Fibroblast of mammary gland (primary cell): ENCODE results near the gene ZNF140.

Source experiments
- DNase-seq: peaks from one replicate; pipeline ENCODE4 v3.0.0-alpha.2; 2010; ENCODE audit warnings: low read depth
- H3K4me3 ChIP-seq: 2 replicates; pipeline ENCODE4 v1.5.1; 2011; ENCODE audit warnings: low read depth, mild to moderate bottlenecking, low read length, moderate library complexity; ENCODE audit not compliant: control insufficient read depth
- TF ChIP-seq, protein P1 (sequence below): conservative IDR thresholded peaks from 2 replicates; pipeline ENCODE4 v1.5.1; 2011; ENCODE audit warnings: low read depth, low read length, inconsistent platforms; ENCODE audit not compliant: control insufficient read depth, insufficient read depth

Gene ZNF140

GRCh38 chr12:133083345-133083744 lies 2.6 kb downstream of the ZNF140 start:
- TF ChIP-seq, protein P1, sequence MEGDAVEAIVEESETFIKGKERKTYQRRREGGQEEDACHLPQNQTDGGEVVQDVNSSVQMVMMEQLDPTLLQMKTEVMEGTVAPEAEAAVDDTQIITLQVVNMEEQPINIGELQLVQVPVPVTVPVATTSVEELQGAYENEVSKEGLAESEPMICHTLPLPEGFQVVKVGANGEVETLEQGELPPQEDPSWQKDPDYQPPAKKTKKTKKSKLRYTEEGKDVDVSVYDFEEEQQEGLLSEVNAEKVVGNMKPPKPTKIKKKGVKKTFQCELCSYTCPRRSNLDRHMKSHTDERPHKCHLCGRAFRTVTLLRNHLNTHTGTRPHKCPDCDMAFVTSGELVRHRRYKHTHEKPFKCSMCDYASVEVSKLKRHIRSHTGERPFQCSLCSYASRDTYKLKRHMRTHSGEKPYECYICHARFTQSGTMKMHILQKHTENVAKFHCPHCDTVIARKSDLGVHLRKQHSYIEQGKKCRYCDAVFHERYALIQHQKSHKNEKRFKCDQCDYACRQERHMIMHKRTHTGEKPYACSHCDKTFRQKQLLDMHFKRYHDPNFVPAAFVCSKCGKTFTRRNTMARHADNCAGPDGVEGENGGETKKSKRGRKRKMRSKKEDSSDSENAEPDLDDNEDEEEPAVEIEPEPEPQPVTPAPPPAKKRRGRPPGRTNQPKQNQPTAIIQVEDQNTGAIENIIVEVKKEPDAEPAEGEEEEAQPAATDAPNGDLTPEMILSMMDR, result no peak
- no peak for DNase-seq
- no peak overlapping the region for H3K4me3 ChIP-seq

DNA sequence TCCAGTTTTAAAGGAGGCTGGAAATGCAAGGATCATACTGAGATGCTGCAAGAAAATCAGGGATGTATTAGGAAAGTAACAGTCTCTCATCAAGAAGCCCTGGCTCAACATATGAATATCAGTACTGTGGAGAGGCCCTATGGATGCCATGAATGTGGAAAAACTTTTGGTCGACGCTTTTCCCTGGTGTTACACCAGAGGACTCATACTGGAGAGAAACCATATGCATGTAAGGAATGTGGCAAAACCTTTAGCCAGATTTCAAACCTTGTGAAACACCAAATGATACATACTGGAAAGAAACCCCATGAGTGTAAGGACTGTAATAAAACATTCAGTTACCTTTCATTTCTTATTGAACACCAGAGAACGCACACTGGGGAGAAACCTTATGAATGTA lies 24.9 kb downstream of the ZNF140 start:
- H3K4me3 ChIP-seq, result no peak overlapping the region
- TF ChIP-seq, protein P1, result no peak

DNA sequence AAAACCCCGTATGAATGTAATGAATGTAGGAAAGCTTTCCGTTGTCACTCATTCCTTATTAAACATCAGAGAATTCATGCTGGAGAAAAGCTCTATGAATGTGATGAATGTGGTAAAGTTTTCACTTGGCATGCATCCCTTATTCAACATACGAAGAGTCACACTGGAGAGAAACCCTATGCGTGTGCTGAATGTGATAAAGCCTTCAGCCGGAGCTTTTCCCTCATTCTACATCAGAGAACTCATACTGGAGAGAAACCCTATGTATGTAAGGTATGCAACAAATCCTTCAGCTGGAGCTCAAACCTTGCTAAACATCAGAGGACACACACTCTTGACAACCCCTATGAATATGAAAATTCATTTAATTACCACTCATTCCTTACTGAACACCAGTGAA lies 25.5 kb downstream of the ZNF140 start:
- H3K4me3 ChIP-seq, result no peak overlapping the region
- peak; percentile 36 for DNase-seq
- TF ChIP-seq, protein P1, result no peak

More for the DNA sequence above, 24.9 kb downstream of the ZNF140 start:
- DNase-seq, result peak; percentile 20

DNA sequence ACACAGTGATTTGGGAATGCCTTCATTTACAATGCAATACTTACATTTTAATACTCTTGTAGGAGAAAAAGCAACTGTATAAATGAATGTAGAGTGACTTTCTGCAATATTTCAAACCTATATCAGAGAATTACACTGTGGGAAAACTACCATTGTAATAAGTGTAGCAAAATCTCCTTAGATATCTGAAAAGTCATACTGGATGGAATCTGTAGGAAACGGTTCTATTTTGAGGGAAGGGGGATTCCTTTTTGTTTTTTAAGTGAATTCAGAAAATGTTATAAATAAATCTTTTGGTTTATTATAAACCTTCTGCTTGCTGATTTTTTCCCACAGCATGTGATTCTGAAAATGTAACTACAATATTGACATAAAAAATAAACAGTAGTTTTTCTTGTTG lies 26.4 kb downstream of the ZNF140 start:
- no peak for DNase-seq
- H3K4me3 ChIP-seq, result no peak overlapping the region
- TF ChIP-seq, protein P1, result no peak

- DNase-seq, result no peak
- H3K4me3 ChIP-seq, result no peak overlapping the region
- TF ChIP-seq, protein P1, result no peak
These were observed 27.4 kb downstream of the ZNF140 start for GRCh38 chr12:133108150-133108549.

GRCh38 chr12:133120385-133121191 lies 39.9 kb downstream of the ZNF140 start:
- TF ChIP-seq, protein P1, result no peak
- H3K4me3 ChIP-seq, result no peak overlapping the region

More at GRCh38 chr12:133120385-133121191, 39.9 kb downstream of the ZNF140 start:
- DNase-seq, result peak; percentile 7
